Breast epithelium (tissue), 4 donors: ENCODE results near the gene HAPLN3. TPM values are rescaled to one million over a fixed set of nuclear protein-coding genes. Genes with fewer than 3 reads are reported as not detected.
A peak's percentile ranks its signal among the peaks of the same experiment; 100 is the strongest.

Experiments used
- DNase-seq, 2 donors: peaks; one replicate each; pipeline ENCODE4 v3.0.0-alpha.2; 2019; ENCODE audit warnings: low spot score in 2 of 2
- H3K27ac ChIP-seq, 2 donors: fragments of 200-600 bp; sonication (generic) in 1 of 2; one replicate each; pipeline ENCODE4 v1.5.1; 2016 to 2019; ENCODE audit warnings: mild to moderate bottlenecking in 1 of 2
- H3K27me3 ChIP-seq, 2 donors: fragments of 200-600 bp; sonication (generic) in 1 of 2; one replicate each; pipeline versions ENCODE4 v1.5.1 to v1.6.0; 2017 to 2019; ENCODE audit warnings: control low read depth in 1 of 2, mild to moderate bottlenecking in 1 of 2
- H3K36me3 ChIP-seq: fragments of 200-600 bp; one replicate; pipeline ENCODE4 v1.5.1; 2019
- H3K4me1 ChIP-seq, 2 donors: fragments of 200-600 bp; sonication (generic); one replicate each; pipeline ENCODE4 v1.5.1; 2016 to 2019; ENCODE audit warnings: control low read depth in 1 of 2
- H3K4me3 ChIP-seq, 3 donors: fragments of 200-600 bp; sonication (generic); 1 replicate in 2 of 3; 2 replicates in 1 of 3; pipeline ENCODE4 v1.5.1; 2016 to 2019; ENCODE audit warnings: mild to moderate bottlenecking in 3 of 3, moderate library complexity in 2 of 3
- H3K9me3 ChIP-seq, 2 donors: fragments of 200-600 bp; sonication (generic) in 1 of 2; one replicate each; pipeline ENCODE4 v1.5.1; 2016 to 2019; ENCODE audit warnings: control low read depth in 1 of 2
- POLR2A ChIP-seq: fragments of 450-650 bp; IDR thresholded peaks from one replicate; pipeline ENCODE4 v1.6.1; 2016; ENCODE audit warnings: antibody characterized with exemption, mild to moderate bottlenecking, moderate library complexity
- POLR2AphosphoS5 ChIP-seq, 3 donors: sonication (generic); formaldehyde crosslinking; IDR thresholded peaks; one replicate each; pipeline ENCODE4 v1.6.1; 2017; ENCODE audit warnings: antibody characterized with exemption in 3 of 3
- intact Hi-C: fragments of 100-400 bp; cut with DNase I; formaldehyde crosslinking; loops from one replicate; pipeline ENCODE4 v1.15.1; 2023; ENCODE audit warnings: low total_unique reads
- total RNA-seq, 3 donors: library from RNA; depleted of rRNA; stranded (reverse); fragments of >200 nt; gene quantifications; one replicate each; pipeline ENCODE4 v1.1.0, GENCODE V29; 2016
- TF ChIP-seq, protein P1 (sequence below), 3 donors: fragments of 450-650 bp; IDR thresholded peaks; one replicate each; pipeline ENCODE4 v1.5.1; 2016 to 2017; ENCODE audit warnings: antibody characterized with exemption in 3 of 3, mild to moderate bottlenecking in 3 of 3, moderate library complexity in 3 of 3

Gene HAPLN3
- total RNA-seq, 3 donors from 2014 or later: 3.4 to 24.6 (median 11.1) TPM

DNA sequence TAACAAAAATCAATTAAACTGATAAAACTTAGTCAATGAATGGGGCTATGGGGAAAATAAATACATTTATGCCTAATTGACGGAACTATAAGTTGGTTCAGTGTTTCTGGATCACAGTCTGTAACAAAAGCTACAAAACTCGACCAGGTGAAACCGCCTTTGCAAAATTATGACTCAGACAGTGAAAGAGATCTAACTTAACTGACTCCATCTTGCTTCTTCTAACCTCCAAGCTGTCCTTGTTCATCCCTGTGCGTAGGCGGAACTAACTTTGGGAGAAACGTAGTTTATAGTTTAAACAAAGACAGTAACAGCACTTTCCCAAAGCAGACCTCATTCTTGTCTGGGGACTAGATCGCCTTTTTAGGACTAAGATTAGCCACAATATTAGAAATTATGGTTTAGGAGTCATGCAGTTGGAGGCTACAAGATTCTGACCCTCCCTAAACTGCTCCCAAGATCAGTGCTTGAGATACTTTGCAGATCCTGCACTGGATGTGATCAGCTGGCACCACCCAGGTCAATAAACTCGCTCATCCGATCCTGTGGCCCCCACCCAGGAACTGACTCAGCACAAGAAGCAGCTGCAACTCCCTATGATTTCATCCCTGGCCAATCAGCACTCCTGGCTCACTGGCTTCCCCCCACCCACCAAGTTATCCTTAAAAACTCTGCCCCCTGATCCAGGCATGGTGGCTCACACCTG is 25.0 kb upstream of the HAPLN3 start:
- no peak overlapping the region for H3K27ac ChIP-seq
- no peaks in the 10 kb centered on the region for H3K9me3 ChIP-seq
- H3K4me1 ChIP-seq: no peaks in the 10 kb centered on the region
- no peak overlapping the region for H3K4me3 ChIP-seq
- intact Hi-C loops: no loop called here
- no peaks in the 10 kb centered on the region for H3K36me3 ChIP-seq
- TF ChIP-seq POLR2AphosphoS5 (IDR thresholded peaks at IDR 0.05) (no peak), POLR2A (no peak)
- TF ChIP-seq, protein P1, sequence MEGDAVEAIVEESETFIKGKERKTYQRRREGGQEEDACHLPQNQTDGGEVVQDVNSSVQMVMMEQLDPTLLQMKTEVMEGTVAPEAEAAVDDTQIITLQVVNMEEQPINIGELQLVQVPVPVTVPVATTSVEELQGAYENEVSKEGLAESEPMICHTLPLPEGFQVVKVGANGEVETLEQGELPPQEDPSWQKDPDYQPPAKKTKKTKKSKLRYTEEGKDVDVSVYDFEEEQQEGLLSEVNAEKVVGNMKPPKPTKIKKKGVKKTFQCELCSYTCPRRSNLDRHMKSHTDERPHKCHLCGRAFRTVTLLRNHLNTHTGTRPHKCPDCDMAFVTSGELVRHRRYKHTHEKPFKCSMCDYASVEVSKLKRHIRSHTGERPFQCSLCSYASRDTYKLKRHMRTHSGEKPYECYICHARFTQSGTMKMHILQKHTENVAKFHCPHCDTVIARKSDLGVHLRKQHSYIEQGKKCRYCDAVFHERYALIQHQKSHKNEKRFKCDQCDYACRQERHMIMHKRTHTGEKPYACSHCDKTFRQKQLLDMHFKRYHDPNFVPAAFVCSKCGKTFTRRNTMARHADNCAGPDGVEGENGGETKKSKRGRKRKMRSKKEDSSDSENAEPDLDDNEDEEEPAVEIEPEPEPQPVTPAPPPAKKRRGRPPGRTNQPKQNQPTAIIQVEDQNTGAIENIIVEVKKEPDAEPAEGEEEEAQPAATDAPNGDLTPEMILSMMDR (IDR thresholded peaks at IDR 0.05): no peak
- no peak for DNase-seq
- no peaks in the 10 kb centered on the region for H3K27me3 ChIP-seq

DNA sequence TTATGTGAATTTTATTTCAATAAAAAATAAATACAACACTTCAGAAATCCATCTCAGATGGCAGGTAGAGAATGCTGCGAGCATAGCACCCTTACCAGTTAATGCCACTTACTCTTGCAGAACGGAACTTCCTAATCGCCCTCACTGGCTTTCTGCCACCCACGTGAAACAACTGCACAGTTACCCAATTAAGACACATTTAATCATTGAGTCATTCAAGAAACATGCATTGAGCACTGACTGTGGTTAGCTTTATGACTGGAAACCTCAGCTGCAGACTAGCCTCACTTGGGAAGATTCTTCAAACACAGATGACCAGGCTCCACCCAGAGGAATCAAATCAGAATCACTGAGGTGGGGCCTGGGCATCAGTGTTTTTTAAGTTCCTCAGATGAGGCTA is 23.4 kb upstream of the HAPLN3 start:
- intact Hi-C loops: no loop called here
- no peaks in the 10 kb centered on the region for H3K36me3 ChIP-seq
- no peak overlapping the region for H3K27ac ChIP-seq
- DNase-seq: peak in 1 of 2 donors; percentile 80
- H3K27me3 ChIP-seq: no peaks in the 10 kb centered on the region
- H3K9me3 ChIP-seq: no peaks in the 10 kb centered on the region
- no peaks in the 10 kb centered on the region for H3K4me1 ChIP-seq
- no peak overlapping the region for H3K4me3 ChIP-seq
- TF ChIP-seq POLR2A (no peak), POLR2AphosphoS5 (IDR thresholded peaks at IDR 0.05) (peak; percentile 20 to 42 (median 36))
- TF ChIP-seq, protein P1 (IDR thresholded peaks at IDR 0.05): no peak

DNA sequence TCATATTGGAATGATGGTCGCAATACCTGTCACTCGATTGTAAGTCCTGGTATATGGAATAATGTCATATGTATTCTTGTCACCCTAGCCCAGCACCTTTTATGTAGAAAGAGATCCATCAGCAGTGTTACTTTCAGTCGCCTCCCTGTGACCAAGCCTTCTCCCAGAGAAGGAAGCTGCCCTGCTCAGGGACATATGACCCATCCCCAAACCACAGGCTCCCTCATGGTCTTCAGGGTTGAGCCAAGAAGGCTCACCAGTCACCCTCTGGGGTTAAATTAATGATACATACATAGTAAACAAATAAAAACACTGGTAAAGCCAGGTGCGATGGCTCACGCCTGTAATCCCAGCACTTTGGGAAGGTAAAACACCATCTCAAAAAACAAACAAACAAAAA is 22.4 kb upstream of the HAPLN3 start:
- intact Hi-C loops: no loop called here

DNA sequence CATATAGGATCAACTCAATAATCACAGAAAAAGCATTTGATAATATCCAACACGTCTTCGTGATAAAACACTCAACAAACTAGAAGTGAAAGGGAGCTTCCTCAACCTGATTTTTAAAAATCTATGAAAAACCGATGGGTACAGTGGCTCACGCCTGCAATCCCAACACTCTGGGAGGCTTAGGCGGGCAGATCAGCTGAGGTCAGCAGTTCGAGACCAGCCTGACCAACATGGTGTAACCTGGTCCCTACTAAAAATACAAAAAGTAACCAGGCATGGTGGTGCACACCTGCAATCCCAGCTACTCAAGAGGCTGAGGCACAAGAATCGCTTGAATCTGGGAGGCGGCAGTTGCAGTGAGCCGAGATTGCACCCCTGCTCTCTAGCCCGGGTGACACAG is 20.0 kb upstream of the HAPLN3 start:
- H3K4me1 ChIP-seq: peaks cover 0 to 4% of the 10 kb centered on the region in 2 donors
- TF ChIP-seq POLR2AphosphoS5 (IDR thresholded peaks at IDR 0.05) (no peak), POLR2A (no peak)
- TF ChIP-seq, protein P1 (IDR thresholded peaks at IDR 0.05): no peak
- intact Hi-C loops: no loop called here
- H3K27ac ChIP-seq: no peak overlapping the region
- H3K4me3 ChIP-seq: no peak overlapping the region
- H3K27me3 ChIP-seq: no peaks in the 10 kb centered on the region
- no peaks in the 10 kb centered on the region for H3K36me3 ChIP-seq
- DNase-seq: no peak
- H3K9me3 ChIP-seq: no peaks in the 10 kb centered on the region

More for the DNA sequence above, 22.4 kb upstream of the HAPLN3 start:
- no peaks in the 10 kb centered on the region for H3K36me3 ChIP-seq
- TF ChIP-seq POLR2A (no peak), POLR2AphosphoS5 (IDR thresholded peaks at IDR 0.05) (no peak)
- TF ChIP-seq, protein P1 (IDR thresholded peaks at IDR 0.05): no peak
- no peak overlapping the region for H3K27ac ChIP-seq
- no peak for DNase-seq
- H3K9me3 ChIP-seq: no peaks in the 10 kb centered on the region
- H3K4me1 ChIP-seq: peaks cover 0 to 4% of the 10 kb centered on the region in 2 donors
- no peaks in the 10 kb centered on the region for H3K27me3 ChIP-seq
- H3K4me3 ChIP-seq: no peak overlapping the region

DNA sequence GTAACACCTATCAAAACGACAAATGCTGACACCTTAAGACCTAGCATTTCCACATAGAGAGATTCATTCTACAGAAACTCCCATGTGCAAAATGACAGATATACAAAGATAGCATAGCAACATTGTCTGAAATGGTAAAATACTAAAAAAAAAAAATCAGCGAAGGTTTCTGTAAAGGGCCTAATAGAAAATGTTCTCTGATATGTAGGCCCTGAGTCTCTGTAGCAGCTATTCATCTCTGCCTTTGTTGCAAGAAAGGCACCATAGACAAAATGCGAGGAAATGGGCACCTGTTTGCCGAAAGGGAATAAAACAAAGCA is 18.5 kb upstream of the HAPLN3 start:
- H3K4me3 ChIP-seq: peak overlapping the region; percentile 79 to 98 (median 80)

More for the DNA sequence above, 18.5 kb upstream of the HAPLN3 start:
- Histone ChIP-seq H3K36me3 (no peaks in the 10 kb centered on the region), H3K27ac (peak overlapping the region; percentile 89 to 98), H3K9me3 (no peaks in the 10 kb centered on the region), H3K27me3 (no peaks in the 10 kb centered on the region), H3K4me1 (peaks cover 4 to 8% of the 10 kb centered on the region in 2 donors)
- no peak for DNase-seq
- intact Hi-C loops: no loop called here
- no peak for TF ChIP-seq POLR2A
- TF ChIP-seq, protein P1 (IDR thresholded peaks at IDR 0.05): no peak
